SK-N-SH treated with all-trans-retinoic acid at 6 μM for 48 hours (cell line): ENCODE data around the gene ERCC5.

ENCODE experiments used
- ATAC-seq: fragments of 200-7000 bp; cut with Tn5 transposase; 3 replicates; pipeline ENCODE4 v1.9.1; 2020; ENCODE audit warnings: mild to moderate bottlenecking, moderate library complexity
- ARNTL ChIP-seq: fragments of 450-650 bp; formaldehyde crosslinking; IDR thresholded peaks from 2 replicates; pipeline ENCODE4 v1.5.0; 2020; ENCODE audit warnings: low read depth, mild to moderate bottlenecking, moderate library complexity, borderline replicate concordance
- BACH2 ChIP-seq: fragments of 250-450 bp; sonication (Bioruptor Pico); IDR thresholded peaks from 2 replicates; pipeline ENCODE4 v1.9.0; 2021; ENCODE audit warnings: mild to moderate bottlenecking, borderline replicate concordance
- CSDC2 ChIP-seq: fragments of 250-450 bp; sonication (Bioruptor Pico); IDR thresholded peaks from 2 replicates; pipeline ENCODE4 v1.5.0; 2020; ENCODE audit warnings: mild to moderate bottlenecking, moderate library complexity
- CSRNP3 ChIP-seq: fragments of 250-450 bp; sonication (Bioruptor Pico); IDR thresholded peaks from 2 replicates; pipeline ENCODE4 v1.5.1; 2021; ENCODE audit warnings: mild to moderate bottlenecking, moderate library complexity
- ESRRG ChIP-seq: fragments of 250-450 bp; sonication (Bioruptor Pico); IDR thresholded peaks from 2 replicates; pipeline ENCODE4 v1.6.1; 2021; ENCODE audit warnings: mild to moderate bottlenecking
- GLIS3 ChIP-seq: fragments of 250-450 bp; sonication (Bioruptor Pico); IDR thresholded peaks from 2 replicates; pipeline ENCODE4 v1.5.0; 2020; ENCODE audit warnings: mild to moderate bottlenecking, moderate library complexity
- ISL1 ChIP-seq: fragments of 250-450 bp; sonication (Bioruptor Pico); IDR thresholded peaks from 2 replicates; pipeline ENCODE4 v2.1.2; 2022; ENCODE audit warnings: mild to moderate bottlenecking, moderate library complexity
- OSR1 ChIP-seq: fragments of 250-450 bp; sonication (Bioruptor Pico); IDR thresholded peaks from 2 replicates; pipeline ENCODE4 v1.8.0; 2022; ENCODE audit warnings: moderate library complexity, mild to moderate bottlenecking, inconsistent platforms
- PATZ1 ChIP-seq: fragments of 250-450 bp; sonication (Bioruptor Pico); IDR thresholded peaks from 2 replicates; pipeline ENCODE4 v1.8.0; 2020; ENCODE audit warnings: mild to moderate bottlenecking, moderate library complexity, borderline replicate concordance
- POU6F1 ChIP-seq: fragments of 250-450 bp; sonication (Bioruptor Pico); IDR thresholded peaks from 2 replicates; pipeline ENCODE4 v1.8.0; 2021; ENCODE audit warnings: low read depth, mild to moderate bottlenecking, moderate library complexity, borderline replicate concordance
- PPARA ChIP-seq: fragments of 250-450 bp; sonication (Bioruptor Pico); IDR thresholded peaks from 2 replicates; pipeline ENCODE4 v1.5.0; 2020; ENCODE audit warnings: mild to moderate bottlenecking, borderline replicate concordance
- RARB ChIP-seq: fragments of 250-450 bp; sonication (Bioruptor Pico); IDR thresholded peaks from 2 replicates; pipeline ENCODE4 v1.8.0; 2021; ENCODE audit warnings: mild to moderate bottlenecking, moderate library complexity
- SNAI2 ChIP-seq: fragments of 250-450 bp; sonication (Bioruptor Pico); IDR thresholded peaks from 2 replicates; pipeline ENCODE4 v1.5.0; 2020; ENCODE audit warnings: mild to moderate bottlenecking, moderate library complexity
- TCF4 ChIP-seq: fragments of 250-450 bp; sonication (Bioruptor Pico); IDR thresholded peaks from 2 replicates; pipeline ENCODE4 v1.8.0; 2021; ENCODE audit warnings: mild to moderate bottlenecking, moderate library complexity, borderline replicate concordance
- TOX ChIP-seq: fragments of 250-450 bp; sonication (Bioruptor Pico); IDR thresholded peaks from 2 replicates; pipeline ENCODE4 v1.8.0; 2021; ENCODE audit warnings: mild to moderate bottlenecking, moderate library complexity, borderline replicate concordance
- TSHZ2 ChIP-seq: fragments of 250-450 bp; sonication (Bioruptor Pico); IDR thresholded peaks from 2 replicates; pipeline ENCODE4 v1.5.0; 2020; ENCODE audit warnings: mild to moderate bottlenecking, moderate library complexity
- ZC3H10 ChIP-seq: fragments of 250-450 bp; sonication (Bioruptor Pico); IDR thresholded peaks from 2 replicates; pipeline ENCODE4 v1.5.1; 2021; ENCODE audit warnings: mild to moderate bottlenecking, moderate library complexity
- ZFP3 ChIP-seq: fragments of 250-450 bp; sonication (Bioruptor Pico); IDR thresholded peaks from 2 replicates; pipeline ENCODE4 v1.5.0; 2020; ENCODE audit warnings: mild to moderate bottlenecking, moderate library complexity
- ZNF565 ChIP-seq: fragments of 450-650 bp; formaldehyde crosslinking; conservative IDR thresholded peaks from 2 replicates; pipeline ENCODE4 v1.5.0; 2020; ENCODE audit warnings: low read depth, mild to moderate bottlenecking, moderate library complexity
- ZNF70 ChIP-seq: fragments of 450-650 bp; formaldehyde crosslinking; IDR thresholded peaks from 2 replicates; pipeline ENCODE4 v1.5.0; 2020; ENCODE audit warnings: mild to moderate bottlenecking, moderate library complexity
- ZNF8 ChIP-seq: fragments of 450-650 bp; formaldehyde crosslinking; IDR thresholded peaks from 2 replicates; pipeline ENCODE4 v1.5.0; 2020; ENCODE audit warnings: mild to moderate bottlenecking, moderate library complexity

The ERCC5 gene

GRCh38 chr13:102881819-102882686, 36.2 kb downstream of the ERCC5 start:
- TF ChIP-seq ZC3H10 (no peak), CSRNP3 (CRISPR knock-in tag) (no peak), OSR1 (CRISPR knock-in tag) (no peak), BACH2 (no peak), POU6F1 (CRISPR knock-in tag) (no peak), CSDC2 (CRISPR knock-in tag) (no peak), RARB (CRISPR knock-in tag) (no peak)
- no peak for ATAC-seq

GRCh38 chr13:102892503-102892902, 46.7 kb downstream of the ERCC5 start:
- ATAC-seq, result no peak
- TF ChIP-seq ZNF565 (CRISPR knock-in tag) (no peak), ZFP3 (CRISPR knock-in tag) (no peak), SNAI2 (CRISPR knock-in tag) (no peak), PPARA (CRISPR knock-in tag) (no peak), OSR1 (CRISPR knock-in tag) (no peak), ISL1 (no peak), ARNTL (CRISPR knock-in tag) (no peak), ZNF8 (CRISPR knock-in tag) (no peak), TOX (no peak), ESRRG (CRISPR knock-in tag) (no peak), TCF4 (no peak), GLIS3 (no peak), ZNF70 (CRISPR knock-in tag) (no peak), PATZ1 (CRISPR knock-in tag) (no peak), CSRNP3 (CRISPR knock-in tag) (no peak), BACH2 (no peak), RARB (CRISPR knock-in tag) (no peak), POU6F1 (CRISPR knock-in tag) (no peak)

- ATAC-seq, result no peak
- TF ChIP-seq ZFP3 (CRISPR knock-in tag), result no peak
- no peak for TF ChIP-seq ZNF70 (CRISPR knock-in tag)
- TF ChIP-seq TSHZ2, result no peak
- TF ChIP-seq ZNF8 (CRISPR knock-in tag), result no peak
- TF ChIP-seq ESRRG (CRISPR knock-in tag), result no peak
- TF ChIP-seq ARNTL (CRISPR knock-in tag), result no peak
- TF ChIP-seq PATZ1 (CRISPR knock-in tag), result no peak
- TF ChIP-seq TOX, result no peak
- TF ChIP-seq BACH2, result no peak
- no peak for TF ChIP-seq TCF4
- no peak for TF ChIP-seq RARB (CRISPR knock-in tag)
- TF ChIP-seq ZC3H10, result no peak
Measured at GRCh38 chr13:102897371-102898138, 51.7 kb downstream of the ERCC5 start.
